Measurements from ENCODE around the gene CHPF.

The CHPF gene

DNA sequence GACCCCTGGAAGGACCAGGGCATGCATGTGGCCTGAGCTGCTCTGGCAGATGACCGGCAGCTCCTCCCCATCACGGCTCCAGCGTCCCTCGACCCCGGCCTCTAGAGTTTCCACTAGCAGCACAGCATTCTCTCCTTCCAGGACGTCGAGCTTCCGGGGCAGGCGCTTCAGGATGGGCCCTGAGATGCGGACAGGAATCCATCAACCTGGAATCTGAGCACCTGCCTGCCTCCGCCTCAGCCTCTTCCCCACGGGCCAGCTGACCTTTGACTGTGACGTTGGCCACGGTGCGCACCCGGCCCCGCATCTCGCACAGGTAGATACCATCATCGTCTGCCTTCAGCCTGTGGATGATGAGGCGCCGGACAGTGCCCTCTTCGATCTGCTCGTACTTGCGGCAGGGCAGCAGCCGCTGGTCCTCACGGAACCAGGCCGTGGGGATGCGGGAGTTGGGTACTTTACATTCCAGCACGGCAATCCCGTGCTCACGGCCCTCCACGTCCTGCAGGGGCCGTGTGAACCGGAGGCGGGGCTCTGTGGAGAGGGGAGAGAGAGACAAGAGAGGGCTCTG lies 24.3 kb upstream of the CHPF start:
- no peak for DNase-seq

DNA sequence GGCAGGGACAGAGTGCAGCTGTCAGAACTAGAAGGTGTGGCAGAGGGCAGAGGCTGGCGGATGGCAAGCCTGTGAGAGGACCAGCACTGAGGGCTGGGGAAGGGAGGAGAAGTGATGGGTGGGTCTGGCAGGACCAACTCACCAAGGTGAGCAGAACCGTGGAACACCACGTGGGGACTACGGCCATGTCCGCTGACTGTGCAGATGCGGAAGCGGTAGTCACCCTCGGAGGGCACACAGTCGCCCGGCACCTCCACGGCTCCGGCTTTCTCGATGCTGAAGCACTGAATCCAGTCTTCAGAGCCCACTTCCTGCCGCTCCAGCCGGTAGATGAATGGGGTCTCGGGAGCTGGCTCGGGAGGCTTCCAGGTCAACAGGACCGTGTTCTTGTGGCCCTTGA lies 23.5 kb upstream of the CHPF start:
- DNase-seq = no peak

DNA sequence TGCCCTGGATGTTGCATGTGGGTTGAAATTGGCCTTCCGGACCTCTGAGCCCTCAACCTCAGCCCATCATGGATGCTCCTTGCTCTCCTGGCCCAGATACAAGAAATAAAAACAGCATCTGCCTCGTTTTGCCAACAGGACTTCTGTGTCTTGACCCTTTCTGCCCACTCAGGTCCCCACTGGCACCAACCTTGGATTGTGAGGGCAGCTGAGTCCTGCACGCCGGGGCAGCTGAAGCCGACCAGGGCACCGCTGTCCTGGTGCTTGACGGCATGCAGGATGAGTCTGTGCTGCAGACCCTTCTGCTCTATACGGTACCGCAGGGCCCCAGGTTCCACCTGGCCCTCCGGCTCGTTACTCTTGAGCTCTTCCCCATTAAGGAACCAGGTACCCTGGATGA lies 23.0 kb upstream of the CHPF start:
- DNase-seq = no peak

DNA sequence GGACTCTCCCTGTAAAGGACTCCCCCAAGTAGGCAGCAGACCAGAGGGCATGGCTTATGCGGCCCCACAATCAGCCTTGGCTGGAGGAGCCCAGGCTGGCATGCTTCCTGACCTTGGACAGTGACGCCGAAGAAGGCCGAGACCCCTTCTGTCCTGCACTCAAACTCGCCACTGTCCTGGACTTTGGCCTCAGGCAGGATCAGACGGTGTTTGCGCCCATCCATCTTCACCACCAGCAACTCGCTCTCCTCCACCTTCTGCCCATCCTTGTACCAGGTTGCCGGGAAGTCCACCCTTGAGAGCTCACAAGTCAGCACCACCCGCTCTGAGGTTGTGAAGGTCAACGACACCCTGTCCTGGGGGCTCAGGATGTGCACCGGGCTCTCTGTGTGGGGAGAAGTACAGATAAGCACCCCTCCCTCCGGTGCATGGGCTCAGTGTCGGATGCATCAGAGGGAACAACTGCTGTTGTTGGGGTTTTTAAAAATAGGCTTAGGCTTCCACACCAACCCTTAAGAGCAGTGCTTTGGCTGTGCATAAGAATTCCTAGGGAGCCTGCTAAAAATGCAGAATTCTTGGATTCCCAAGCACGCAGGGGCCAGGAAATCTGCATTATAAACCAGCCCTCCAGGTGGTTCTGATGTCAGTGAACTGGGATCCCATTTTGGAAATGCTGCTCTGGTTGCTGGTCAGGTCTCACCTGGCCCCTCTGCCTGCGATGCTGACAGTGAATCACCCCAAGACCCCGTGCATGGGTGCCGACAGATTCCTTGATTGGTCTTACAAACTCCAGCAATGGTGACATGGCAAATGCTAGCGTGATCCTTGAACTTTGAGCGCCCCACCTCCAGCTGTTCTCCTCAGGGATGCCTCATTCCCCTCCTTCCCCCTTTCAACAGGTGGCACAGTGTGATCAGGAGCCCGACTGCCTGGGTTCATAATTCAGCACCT lies 21.8 kb upstream of the CHPF start:
- DNase-seq = no peak

DNA sequence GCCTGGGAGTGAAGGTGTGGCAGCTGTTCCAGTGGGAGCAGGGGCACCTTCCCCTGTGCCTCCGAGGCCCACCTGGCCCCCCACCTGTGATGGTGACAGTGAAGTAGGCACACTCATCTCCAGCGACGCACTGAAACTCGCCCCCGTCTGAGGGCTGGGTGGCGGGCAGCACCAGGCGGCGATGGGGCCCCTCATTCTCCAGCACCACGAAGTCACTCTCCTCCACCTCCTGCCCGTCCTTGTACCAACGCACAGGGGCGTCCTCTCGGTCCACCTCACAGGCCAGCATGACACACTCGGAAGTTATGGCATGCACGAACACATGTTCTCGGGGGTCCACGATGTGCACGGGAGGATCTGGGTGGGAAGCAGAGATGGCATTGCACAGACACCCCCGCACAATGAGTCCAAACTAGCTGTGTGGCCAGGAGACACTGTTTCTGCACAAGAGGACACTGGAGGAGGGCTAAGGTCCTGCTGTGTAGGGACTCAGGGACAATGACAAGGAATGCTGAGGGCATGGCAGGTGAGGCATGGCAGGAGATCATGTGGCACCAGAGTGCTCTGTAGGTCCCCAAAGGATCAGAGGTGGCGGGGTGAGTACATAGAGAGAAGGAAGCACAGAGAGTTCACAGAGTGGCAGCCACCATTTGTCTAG lies 19.8 kb upstream of the CHPF start:
- no peak for DNase-seq

DNA sequence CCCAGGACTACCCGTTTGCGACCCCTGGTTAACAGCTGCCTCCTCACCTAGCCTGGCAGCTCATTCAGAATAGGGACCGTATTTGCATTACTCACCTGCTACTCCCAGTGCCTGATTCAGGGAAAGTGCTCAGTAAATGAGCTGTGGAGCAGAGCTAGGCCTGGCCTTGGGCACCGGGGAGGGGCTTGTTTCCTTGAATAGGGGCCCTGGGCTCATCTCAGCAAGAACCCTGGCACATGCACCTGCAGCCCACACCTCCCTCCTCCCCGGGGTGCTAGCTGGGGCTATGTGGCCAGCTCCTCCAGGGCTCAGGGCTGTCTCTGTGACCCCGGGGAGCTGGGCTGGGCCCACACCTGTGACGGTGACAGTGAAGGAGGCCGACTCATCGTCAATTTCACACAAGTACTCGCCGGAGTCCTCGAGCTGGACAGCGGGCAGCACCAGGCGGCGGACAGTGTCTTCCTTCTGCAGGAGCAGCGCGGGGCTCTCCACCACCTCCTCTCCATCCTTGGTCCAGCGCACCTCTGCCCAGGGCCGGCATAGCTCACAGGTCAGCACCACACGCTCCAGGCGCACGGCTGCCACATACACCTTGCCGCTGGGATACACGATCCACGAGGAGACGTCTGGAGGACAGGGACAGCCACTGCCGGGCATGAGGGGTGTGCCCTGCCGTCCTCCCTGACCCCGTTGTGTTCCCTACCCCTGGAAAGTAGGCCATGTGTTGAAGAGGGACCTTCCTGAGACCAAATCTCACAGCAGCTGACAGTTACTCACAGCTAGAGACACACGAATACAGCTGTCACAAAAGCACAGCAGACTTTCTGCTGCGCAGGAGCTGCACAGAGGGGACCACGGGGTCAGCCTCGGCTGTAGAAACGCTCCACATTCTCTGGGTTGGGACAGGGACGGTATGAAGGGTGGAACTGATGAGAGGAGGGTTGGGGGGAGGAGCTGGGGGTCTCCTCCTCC lies 18.7 kb upstream of the CHPF start:
- no peak for DNase-seq

DNA sequence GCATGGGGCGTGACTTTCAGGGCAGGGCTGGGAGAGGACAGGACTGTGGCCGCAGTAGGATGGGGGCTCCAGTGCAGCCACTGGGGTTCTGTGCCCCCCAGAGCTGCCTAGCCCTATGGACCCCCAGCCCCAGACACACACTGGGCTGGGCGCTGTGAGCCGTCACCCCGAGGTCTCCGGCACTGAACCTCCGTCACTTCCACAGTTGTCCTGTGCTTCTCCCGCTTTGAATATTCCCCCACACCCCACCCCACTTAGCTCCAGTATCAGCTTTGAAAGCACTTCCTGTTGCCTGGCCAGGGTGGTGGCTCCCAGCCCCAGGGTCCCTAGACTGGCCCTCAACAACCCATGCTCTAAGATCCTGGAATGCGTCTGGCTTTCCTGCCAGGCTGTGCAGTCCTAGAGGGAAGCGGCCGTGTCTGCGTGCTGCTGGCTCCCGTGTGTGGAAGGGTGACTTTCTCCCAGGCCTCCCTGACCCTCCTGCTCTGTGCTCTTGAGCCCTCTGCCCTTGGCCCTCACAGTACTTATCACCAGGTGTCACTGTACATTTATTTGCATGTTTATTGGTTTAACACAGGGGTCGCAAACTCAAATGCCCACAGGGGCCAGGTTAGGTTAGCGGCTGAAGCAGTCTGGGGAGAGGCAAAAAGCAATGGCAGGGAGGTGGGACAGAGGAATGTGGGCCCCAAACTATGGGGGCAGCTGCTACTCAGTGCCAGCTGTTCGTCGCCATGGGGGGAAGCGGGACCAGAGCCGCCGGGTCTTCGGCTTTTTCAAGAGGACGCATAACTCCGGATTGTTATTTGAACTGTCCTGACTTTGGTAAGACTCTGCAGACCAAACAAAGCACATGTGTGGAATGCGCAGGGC lies 17.8 kb upstream of the CHPF start:
- no peak for DNase-seq

DNA sequence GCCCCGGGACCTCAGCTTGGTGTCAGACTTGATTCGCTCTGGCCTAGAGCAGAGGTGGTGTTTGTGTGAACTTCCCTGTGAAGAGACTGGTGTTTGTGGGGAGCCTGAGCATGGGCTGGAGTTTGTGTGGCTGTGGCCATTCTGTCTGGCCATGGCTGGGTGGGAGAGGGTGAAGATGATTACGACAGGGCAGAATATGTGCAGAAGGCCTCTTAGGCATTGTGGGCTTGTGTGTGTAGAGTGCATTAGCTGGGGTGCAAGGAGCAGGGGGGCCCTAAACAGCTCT lies 17.2 kb upstream of the CHPF start:
- DNase-seq = no peak

DNA sequence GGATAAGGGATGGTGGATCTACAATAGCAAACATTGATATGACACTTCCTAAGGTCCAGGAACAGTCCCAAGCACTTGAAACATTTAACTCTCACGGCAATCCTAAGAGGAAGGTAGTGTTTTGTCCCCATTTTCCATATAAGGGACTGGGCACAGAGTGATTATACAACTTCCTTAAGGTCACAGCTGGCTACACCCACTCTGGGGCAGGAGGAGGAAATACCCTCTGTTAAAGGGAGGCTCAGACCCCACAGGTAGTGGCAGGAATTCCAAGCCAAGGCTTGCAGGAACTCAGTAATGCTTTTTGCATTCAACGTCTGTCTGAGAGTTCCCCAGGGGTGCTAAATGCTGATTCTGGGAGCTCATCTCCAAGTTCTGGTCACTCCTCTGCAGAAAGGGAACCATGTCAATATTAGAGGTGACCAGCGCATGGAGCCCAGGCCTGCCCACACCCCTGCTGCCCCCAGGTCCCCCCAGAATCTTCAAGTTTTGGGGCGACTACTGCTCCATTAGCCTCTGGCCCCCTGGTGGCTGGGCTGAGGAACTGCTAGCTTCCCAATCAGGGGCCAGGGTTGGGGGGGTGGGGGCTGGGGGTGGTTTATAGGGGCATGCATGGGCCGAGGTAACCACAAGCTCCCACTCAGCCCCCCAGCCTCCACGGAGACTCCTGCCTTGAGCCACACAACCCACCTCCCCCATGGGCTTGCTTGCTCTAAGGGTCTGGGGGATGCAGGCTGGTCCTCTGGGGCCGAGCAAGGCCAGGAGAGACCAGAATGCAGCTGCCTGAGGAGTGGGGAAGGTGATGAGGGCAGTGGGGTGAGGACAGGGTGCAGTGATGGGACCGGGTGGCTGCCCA lies 16.7 kb upstream of the CHPF start:
- DNase-seq = peak in 1 of 2 donors; percentile 9

DNA sequence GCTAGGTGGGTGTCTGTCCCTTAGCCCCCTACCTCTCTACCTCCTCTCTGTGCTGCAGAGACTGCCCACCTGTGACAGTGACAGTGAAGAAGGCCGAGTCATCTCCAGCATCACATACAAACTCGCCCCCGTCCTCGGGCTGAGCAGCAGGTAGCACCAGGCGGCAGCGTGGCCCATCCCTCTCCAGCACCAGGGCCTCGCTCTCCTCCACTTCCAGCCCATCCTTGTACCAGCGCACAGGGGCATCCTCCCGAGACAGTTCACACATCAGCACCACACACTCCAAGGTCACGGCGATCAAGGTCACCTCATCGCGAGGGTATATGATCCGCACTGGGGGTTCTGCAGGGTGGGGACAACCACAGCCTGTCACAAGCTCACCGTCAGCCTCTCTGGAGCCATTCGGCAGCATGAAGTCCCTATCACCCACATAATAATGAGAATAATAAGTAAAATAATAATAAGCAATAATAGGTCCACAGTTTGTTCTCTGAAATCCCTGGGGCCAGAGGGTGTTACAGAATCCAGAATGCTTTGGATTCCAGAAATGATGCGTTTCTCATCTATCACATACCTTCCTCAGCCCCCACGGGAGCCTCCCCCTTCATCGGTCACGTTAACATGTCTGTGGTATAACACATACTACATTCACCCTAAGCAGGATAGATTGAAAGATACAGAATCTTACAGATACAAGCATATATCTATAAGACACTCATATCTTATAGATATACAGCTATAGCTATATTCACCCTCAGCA lies 15.7 kb upstream of the CHPF start:
- no peak for DNase-seq

DNA sequence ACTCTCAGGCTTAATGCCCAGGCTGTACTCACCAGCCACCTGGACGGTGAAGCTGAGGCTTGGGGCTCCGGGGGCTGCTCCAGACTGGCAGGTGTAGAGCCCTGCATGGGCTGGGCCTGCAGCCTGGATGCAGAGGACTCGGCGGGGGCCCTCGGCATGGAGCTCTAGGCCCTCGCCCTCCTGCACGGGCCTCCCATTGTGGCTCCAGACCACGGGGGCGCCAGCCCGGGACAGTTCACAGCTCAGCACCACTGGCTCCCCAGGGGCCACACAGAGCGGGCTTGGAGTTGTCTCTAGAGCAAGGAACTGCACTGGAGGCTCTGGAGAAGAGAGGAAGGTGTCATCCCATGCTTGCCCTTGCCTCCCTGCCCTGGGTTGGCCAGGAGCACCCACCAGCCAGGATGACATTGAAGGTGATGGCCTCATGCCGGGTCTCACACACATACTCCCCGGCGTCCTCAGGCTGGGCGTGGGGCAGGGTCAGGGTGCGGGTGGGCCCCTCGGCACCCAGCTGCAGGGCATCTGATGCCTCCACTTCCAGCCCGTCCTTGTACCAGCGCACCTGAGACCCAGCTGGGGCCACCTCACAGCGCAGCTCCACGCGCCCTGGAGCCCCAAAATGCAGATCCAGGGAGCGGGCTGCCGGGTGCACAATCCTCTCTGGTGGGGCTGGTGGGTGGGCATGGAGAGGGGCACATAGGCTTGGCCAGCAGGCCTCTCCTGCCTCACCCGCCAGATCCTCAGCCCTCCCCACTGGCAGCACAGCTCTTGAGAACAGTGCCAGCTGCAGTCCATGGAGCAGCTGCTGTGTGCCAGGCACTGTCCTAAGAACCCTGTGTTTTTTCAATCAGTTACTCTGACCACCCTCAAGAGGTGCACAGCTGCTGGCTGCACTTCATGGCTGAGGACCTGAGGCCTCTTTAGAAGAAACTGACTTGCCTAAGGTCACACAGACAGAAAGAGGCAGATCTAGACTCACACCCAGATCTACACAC lies 14.5 kb upstream of the CHPF start:
- DNase-seq = no peak

DNA sequence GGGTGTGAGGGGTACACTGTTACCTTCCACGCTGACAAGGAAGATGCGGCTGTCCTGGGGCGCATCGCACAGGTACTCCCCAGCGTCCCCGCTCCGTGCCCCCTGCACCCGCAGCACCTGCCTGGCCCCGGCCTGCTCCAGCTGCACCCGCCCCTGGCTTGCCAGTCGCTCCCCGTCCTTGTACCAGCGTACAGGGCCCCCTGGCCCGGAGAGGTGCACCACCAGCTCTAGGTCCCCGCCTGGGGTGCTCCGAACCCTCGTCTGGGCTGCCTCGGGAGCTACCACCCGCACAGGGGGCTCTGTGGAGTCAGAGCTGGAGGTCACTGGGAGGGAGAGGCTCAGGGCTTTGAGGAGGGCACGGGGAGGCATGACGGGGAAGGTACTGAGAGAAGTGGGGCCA lies 13.7 kb upstream of the CHPF start:
- DNase-seq = no peak

DNA sequence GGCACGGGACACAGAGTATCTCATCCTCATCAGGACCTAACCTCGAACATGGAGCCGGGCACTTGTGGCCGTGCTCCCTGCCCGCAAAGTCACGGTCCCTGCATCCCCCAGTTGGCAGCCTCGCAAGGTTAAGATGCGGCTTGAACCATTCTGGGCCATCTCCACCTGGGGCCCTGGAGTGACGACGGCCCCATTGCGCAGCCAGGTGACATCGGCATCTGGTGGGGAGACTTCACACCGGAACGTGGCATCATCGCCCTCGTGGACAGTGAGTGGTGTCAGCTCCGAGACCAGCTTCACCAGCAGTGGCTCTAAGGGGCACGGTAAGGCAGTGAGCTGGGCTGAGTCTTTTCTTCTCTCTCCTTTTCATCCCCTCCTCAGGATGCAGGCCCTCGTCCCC lies 12.8 kb upstream of the CHPF start:
- DNase-seq = no peak

DNA sequence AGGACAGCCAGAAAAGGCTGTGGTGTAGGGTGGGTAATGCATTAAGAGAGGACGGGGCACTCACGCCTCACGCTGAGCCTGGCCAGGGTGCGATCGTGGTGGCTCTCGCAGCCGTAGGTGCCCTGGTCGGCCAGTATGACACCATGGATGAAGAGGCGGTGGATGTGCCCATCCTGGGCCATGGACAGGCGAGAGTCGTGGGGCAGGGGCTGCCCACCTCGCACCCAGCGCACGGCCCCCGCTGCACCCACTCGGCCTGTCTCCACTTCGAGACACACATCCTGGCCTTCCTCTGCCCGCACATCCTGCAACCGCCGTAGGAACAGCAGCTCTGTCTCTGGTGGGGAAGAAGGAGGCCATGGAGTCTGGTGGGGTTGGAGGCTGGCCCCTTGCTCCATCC lies 12.3 kb upstream of the CHPF start:
- no peak for DNase-seq

DNA sequence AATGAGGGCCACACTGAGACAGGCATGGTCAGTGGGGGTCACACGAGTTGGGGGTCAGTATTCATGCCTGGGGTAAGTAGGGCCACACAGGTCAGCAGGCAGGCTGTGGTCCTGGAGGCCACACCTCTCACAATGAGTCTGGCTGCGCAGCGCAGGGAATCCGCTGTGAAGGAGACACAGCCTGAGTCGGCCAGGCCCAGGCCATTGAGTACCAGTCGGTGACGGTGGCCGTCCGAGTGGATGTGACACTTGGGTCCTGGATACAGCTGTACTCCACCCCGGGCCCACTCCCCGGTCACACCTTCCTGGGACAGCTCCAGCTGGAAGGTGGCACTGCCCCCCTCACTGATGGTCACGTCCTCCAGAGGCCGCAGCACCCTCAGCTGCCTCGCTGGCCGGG lies 10.7 kb upstream of the CHPF start:
- no peak for DNase-seq

DNA sequence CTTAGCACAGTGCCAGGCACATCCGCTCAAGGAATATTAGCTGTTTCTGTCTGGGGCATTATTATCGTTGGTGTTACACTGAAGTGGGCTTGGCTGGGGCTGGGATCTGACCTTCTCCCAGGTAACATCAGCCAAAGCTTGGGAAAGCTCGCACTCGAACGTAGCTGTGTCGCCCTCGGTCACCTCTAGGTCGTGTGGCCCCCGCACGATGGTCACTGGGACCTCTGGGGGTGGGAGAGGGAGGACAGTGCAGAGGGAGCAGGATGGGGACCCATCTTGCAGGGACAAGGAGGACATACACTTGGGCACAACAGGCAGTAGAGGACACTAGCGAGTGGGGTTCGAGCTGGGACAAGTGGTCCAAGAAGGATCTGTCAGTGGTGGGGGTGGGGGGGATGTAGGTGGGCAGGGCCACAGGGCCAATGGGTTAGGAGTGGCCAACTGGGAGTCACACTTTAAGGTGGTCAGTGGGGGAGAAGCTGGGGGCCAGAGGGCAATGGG lies 9.9 kb upstream of the CHPF start:
- DNase-seq = no peak

DNA sequence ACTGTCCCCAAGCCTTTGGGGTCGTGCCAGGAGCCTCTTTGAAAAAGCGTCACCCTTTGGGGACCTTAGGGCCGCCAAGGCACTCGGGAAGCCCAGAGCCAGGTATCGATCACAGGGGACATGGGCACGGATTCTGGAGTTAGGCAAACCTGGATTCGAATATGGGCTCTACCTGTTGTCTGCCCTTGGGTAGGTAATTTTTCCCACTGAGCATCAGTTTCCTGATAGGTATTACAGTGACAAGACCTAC lies 9.5 kb upstream of the CHPF start:
- DNase-seq = no peak

DNA sequence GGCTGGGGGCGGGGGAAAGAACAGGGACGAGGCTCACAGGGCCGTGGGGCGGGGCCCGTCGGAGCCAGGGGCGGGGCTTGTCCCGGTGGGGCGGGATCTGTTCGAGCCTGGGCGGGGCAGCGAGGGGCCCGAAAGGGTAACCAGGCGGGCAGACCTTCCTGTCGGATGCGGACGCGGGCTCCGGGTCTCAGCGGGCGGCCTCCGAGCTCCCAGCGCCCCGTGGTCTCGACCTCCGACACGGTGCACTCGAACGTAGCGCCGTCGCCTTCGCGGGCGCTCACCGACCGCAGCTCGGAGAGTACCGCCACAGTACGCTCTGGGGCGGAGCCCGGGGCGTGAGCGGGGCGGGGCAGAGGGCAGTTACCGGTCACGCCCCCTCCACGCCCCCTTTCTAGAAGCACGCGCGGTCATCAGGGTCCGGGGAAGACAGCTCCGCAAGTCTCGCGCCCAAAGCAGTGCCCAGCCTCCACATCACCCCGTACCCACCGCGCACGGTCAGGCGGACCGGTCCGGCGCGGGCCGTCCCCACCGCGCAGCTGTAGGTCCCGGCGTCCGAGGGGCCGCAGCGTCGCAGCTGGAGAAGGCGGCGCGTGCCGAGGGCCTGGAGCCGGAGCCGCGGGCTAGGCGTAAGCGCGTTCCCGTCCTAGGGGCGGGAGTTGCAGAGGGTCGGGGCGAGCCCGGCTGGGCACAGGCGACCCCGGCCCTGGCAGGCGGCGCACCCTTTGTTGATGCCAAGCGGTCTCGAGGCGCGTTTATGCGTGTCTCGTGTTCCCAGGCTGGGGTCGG lies 9.0 kb upstream of the CHPF start:
- DNase-seq = peak in 1 of 2 donors; percentile 87
